Measurements from ENCODE around the gene LILRA5. TPM values are rescaled to one million over a fixed set of nuclear protein-coding genes. Genes with fewer than 3 reads are reported as not detected.
"Not testable (repeated sequence)": the region's sequence is repeated elsewhere in the genome, so short reads cannot be mapped to it uniquely, and the experiment has no call there.

The LILRA5 gene
- not detected in 2 replicates for total RNA-seq (2014; rRNA removed; shearing (Covaris generic))
- polyA plus RNA-seq (2015; cell fraction: cytosol; rRNA removed) = not detected in 2 replicates
- not detected in 2 replicates for polyA plus RNA-seq (2015; cell fraction: nucleus; rRNA removed)

GRCh38 chr19:54312436-54313377 lies at the start of gene LILRA5:
Gene LILRA5 (minus strand): TSS chr19:54313166. CDS start chr19:54313019, 147 bp downstream.
- no peak for DNase-seq (ENCODE audit: low read depth, low spot score)
- in situ Hi-C loops (cut with HindIII; ENCODE audit: low pct_unique_long_range_greater_than_20kb, low sequenced_read_pairs) = no loop called here

GRCh38 chr19:54361680-54362422 lies 48.9 kb upstream of the LILRA5 start:
- in situ Hi-C loops (cut with HindIII; ENCODE audit: low pct_unique_long_range_greater_than_20kb, low sequenced_read_pairs); DNase-seq (ENCODE audit: low read depth, low spot score): not testable (repeated sequence)

- in situ Hi-C loops (cut with HindIII; ENCODE audit: low pct_unique_long_range_greater_than_20kb, low sequenced_read_pairs); DNase-seq (ENCODE audit: low read depth, low spot score): not testable (repeated sequence)
These were observed 46.3 kb upstream of the LILRA5 start for GRCh38 chr19:54359149-54359820.

- no peak for DNase-seq (ENCODE audit: low read depth, low spot score)
- in situ Hi-C loops (cut with HindIII; ENCODE audit: low pct_unique_long_range_greater_than_20kb, low sequenced_read_pairs) = no loop called here
These were observed 44.4 kb upstream of the LILRA5 start for GRCh38 chr19:54357381-54357780.

GRCh38 chr19:54356444-54357056 lies 43.6 kb upstream of the LILRA5 start:
- in situ Hi-C loops (cut with HindIII; ENCODE audit: low pct_unique_long_range_greater_than_20kb, low sequenced_read_pairs) = no loop called here
- DNase-seq (ENCODE audit: low read depth, low spot score) = no peak

- no peak for DNase-seq (ENCODE audit: low read depth, low spot score)
- in situ Hi-C loops (cut with HindIII; ENCODE audit: low pct_unique_long_range_greater_than_20kb, low sequenced_read_pairs) = no loop called here
These were observed 42.7 kb upstream of the LILRA5 start for GRCh38 chr19:54355675-54356074.

- in situ Hi-C loops (cut with HindIII; ENCODE audit: low pct_unique_long_range_greater_than_20kb, low sequenced_read_pairs) = no loop called here
- no peak for DNase-seq (ENCODE audit: low read depth, low spot score)
These were observed 41.8 kb upstream of the LILRA5 start for GRCh38 chr19:54354761-54355160.

- in situ Hi-C loops (cut with HindIII; ENCODE audit: low pct_unique_long_range_greater_than_20kb, low sequenced_read_pairs) = no loop called here
These were observed 39.6 kb upstream of the LILRA5 start for GRCh38 chr19:54352546-54352945.

GRCh38 chr19:54352041-54352440 lies 39.1 kb upstream of the LILRA5 start:
- no peak for DNase-seq (ENCODE audit: low read depth, low spot score)
- in situ Hi-C loops (cut with HindIII; ENCODE audit: low pct_unique_long_range_greater_than_20kb, low sequenced_read_pairs) = no loop called here

More at GRCh38 chr19:54352546-54352945, 39.6 kb upstream of the LILRA5 start:
- no peak for DNase-seq (ENCODE audit: low read depth, low spot score)

- in situ Hi-C loops (cut with HindIII; ENCODE audit: low pct_unique_long_range_greater_than_20kb, low sequenced_read_pairs) = no loop called here
- no peak for DNase-seq (ENCODE audit: low read depth, low spot score)
These were observed 38.5 kb upstream of the LILRA5 start for GRCh38 chr19:54351474-54351873.

- DNase-seq (ENCODE audit: low read depth, low spot score) = no peak
- in situ Hi-C loops (cut with HindIII; ENCODE audit: low pct_unique_long_range_greater_than_20kb, low sequenced_read_pairs) = no loop called here
These were observed 33.0 kb upstream of the LILRA5 start for GRCh38 chr19:54345938-54346386.

- in situ Hi-C loops (cut with HindIII; ENCODE audit: low pct_unique_long_range_greater_than_20kb, low sequenced_read_pairs) = no loop called here
- DNase-seq (ENCODE audit: low read depth, low spot score) = no peak
These were observed 30.9 kb upstream of the LILRA5 start for GRCh38 chr19:54343868-54344267.

GRCh38 chr19:54341295-54341694 lies 28.3 kb upstream of the LILRA5 start:
- DNase-seq (ENCODE audit: low read depth, low spot score) = no peak
- in situ Hi-C loops (cut with HindIII; ENCODE audit: low pct_unique_long_range_greater_than_20kb, low sequenced_read_pairs) = no loop called here

GRCh38 chr19:54339646-54340358 lies 26.8 kb upstream of the LILRA5 start:
- DNase-seq (ENCODE audit: low read depth, low spot score) = no peak
- in situ Hi-C loops (cut with HindIII; ENCODE audit: low pct_unique_long_range_greater_than_20kb, low sequenced_read_pairs) = no loop called here

- DNase-seq (ENCODE audit: low read depth, low spot score) = no peak
- in situ Hi-C loops (cut with HindIII; ENCODE audit: low pct_unique_long_range_greater_than_20kb, low sequenced_read_pairs) = no loop called here
These were observed 25.6 kb upstream of the LILRA5 start for GRCh38 chr19:54338521-54338920.

- DNase-seq (ENCODE audit: low read depth, low spot score) = no peak
- in situ Hi-C loops (cut with HindIII; ENCODE audit: low pct_unique_long_range_greater_than_20kb, low sequenced_read_pairs) = no loop called here
These were observed 24.9 kb upstream of the LILRA5 start for GRCh38 chr19:54337858-54338230.
